ENCODE data around the gene CDK5R2. TPM values are rescaled to one million over a fixed set of nuclear protein-coding genes. Genes with fewer than 3 reads are reported as not detected.

Gene CDK5R2
- total and polyA plus RNA-seq, 2 donors (not counting 1 experiment from before 2014, with no cell fraction given): 0.05 to 0.17 TPM

- no peak overlapping the region for H3K4me2 ChIP-seq (ENCODE audit: extremely low read depth, insufficient read depth, low read length)
- no peaks in the 10 kb centered on the region for H4K20me1 ChIP-seq (ENCODE audit: control insufficient read depth, extremely low read depth, insufficient read depth, low read length)
- TF ChIP-seq, protein P1, sequence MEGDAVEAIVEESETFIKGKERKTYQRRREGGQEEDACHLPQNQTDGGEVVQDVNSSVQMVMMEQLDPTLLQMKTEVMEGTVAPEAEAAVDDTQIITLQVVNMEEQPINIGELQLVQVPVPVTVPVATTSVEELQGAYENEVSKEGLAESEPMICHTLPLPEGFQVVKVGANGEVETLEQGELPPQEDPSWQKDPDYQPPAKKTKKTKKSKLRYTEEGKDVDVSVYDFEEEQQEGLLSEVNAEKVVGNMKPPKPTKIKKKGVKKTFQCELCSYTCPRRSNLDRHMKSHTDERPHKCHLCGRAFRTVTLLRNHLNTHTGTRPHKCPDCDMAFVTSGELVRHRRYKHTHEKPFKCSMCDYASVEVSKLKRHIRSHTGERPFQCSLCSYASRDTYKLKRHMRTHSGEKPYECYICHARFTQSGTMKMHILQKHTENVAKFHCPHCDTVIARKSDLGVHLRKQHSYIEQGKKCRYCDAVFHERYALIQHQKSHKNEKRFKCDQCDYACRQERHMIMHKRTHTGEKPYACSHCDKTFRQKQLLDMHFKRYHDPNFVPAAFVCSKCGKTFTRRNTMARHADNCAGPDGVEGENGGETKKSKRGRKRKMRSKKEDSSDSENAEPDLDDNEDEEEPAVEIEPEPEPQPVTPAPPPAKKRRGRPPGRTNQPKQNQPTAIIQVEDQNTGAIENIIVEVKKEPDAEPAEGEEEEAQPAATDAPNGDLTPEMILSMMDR (conservative IDR thresholded peaks at IDR 0.05 in 1 of 2, IDR thresholded peaks at IDR 0.05 in 1 of 2; ENCODE audit: low read depth in 1 of 2, low read length in 2 of 2): no peak
- TF ChIP-seq EZH2 (IDR thresholded peaks at IDR 0.05; ENCODE audit: low read length, missing control alignments): peak; percentile 96
- H3K36me3 ChIP-seq (ENCODE audit: control insufficient read depth, insufficient read depth, low read length): no peaks in the 10 kb centered on the region
- H3K27me3 ChIP-seq (ENCODE audit: control insufficient read depth, insufficient read depth, low read length): peaks cover 69% of the 10 kb centered on the region
- no peak overlapping the region for H3K9ac ChIP-seq (ENCODE audit: insufficient read depth, low read length)
- H3K9me3 ChIP-seq (ENCODE audit: control insufficient read depth, insufficient read depth, low read depth, low read length): no peaks in the 10 kb centered on the region
- no peak overlapping the region for H2AFZ ChIP-seq (ENCODE audit: low read length)
- H3K4me3 ChIP-seq (replicated peaks in 1 of 4; ENCODE audit: control extremely low read depth in 1 of 4, insufficient read depth in 1 of 4, low read depth in 3 of 4, low read length in 4 of 4): no peak overlapping the region
- H3K4me1 ChIP-seq (ENCODE audit: control insufficient read depth, extremely low read depth, insufficient read depth, low read length): no peaks in the 10 kb centered on the region
- no peak for DNase-seq (ENCODE audit: low read depth in 2 of 2)
- H3K79me2 ChIP-seq (ENCODE audit: control insufficient read depth, insufficient read depth, low read length): no peaks in the 10 kb centered on the region
- no peak overlapping the region for H3K27ac ChIP-seq (ENCODE audit: insufficient read depth, low read length)
Measured at GRCh38 chr2:218984239-218985020, 25.0 kb downstream of the CDK5R2 start.

- H3K4me3 ChIP-seq (replicated peaks in 1 of 4; ENCODE audit: control extremely low read depth in 1 of 4, insufficient read depth in 1 of 4, low read depth in 3 of 4, low read length in 4 of 4): no peak within 1 kb of the TSS
- H3K79me2 ChIP-seq (ENCODE audit: control insufficient read depth, insufficient read depth, low read length): no peaks in the 10 kb centered on the region
- no peak within 1 kb of the TSS for H3K27ac ChIP-seq (ENCODE audit: insufficient read depth, low read length)
- no peak within 1 kb of the TSS for H3K9ac ChIP-seq (ENCODE audit: insufficient read depth, low read length)
- no peak within 1 kb of the TSS for H3K4me2 ChIP-seq (ENCODE audit: extremely low read depth, insufficient read depth, low read length)
- H3K4me1 ChIP-seq (ENCODE audit: control insufficient read depth, extremely low read depth, insufficient read depth, low read length): no peaks in the 10 kb centered on the region
- no peak for DNase-seq (ENCODE audit: low read depth in 2 of 2)
- no peak within 1 kb of the TSS for H2AFZ ChIP-seq (ENCODE audit: low read length)
- peaks cover 71% of the 10 kb centered on the region for H3K27me3 ChIP-seq (ENCODE audit: control insufficient read depth, insufficient read depth, low read length)
- H4K20me1 ChIP-seq (ENCODE audit: control insufficient read depth, extremely low read depth, insufficient read depth, low read length): no peaks in the 10 kb centered on the region
- H3K36me3 ChIP-seq (ENCODE audit: control insufficient read depth, insufficient read depth, low read length): no peaks in the 10 kb centered on the region
- TF ChIP-seq, protein P1 (conservative IDR thresholded peaks at IDR 0.05 in 1 of 2, IDR thresholded peaks at IDR 0.05 in 1 of 2; ENCODE audit: low read depth in 1 of 2, low read length in 2 of 2): no peak
- H3K9me3 ChIP-seq (ENCODE audit: control insufficient read depth, insufficient read depth, low read depth, low read length): no peaks in the 10 kb centered on the region
Measured at GRCh38 chr2:218985021-218985324, 25.5 kb downstream of the CDK5R2 start, which contains the start of gene FEV. Gene FEV (minus strand): TSS chr2:218985184. CDS start chr2:218985075, 109 bp downstream.

GRCh38 chr2:218985325-218986091 is 26.0 kb downstream of the CDK5R2 start:
- Histone ChIP-seq H3K36me3 (ENCODE audit: control insufficient read depth, insufficient read depth, low read length) (no peaks in the 10 kb centered on the region), H3K27ac (ENCODE audit: insufficient read depth, low read length) (no peak overlapping the region), H3K27me3 (ENCODE audit: control insufficient read depth, insufficient read depth, low read length) (peaks cover 72% of the 10 kb centered on the region), H2AFZ (ENCODE audit: low read length) (no peak overlapping the region), H4K20me1 (ENCODE audit: control insufficient read depth, extremely low read depth, insufficient read depth, low read length) (no peaks in the 10 kb centered on the region), H3K4me3 (replicated peaks in 1 of 4; ENCODE audit: control extremely low read depth in 1 of 4, insufficient read depth in 1 of 4, low read depth in 3 of 4, low read length in 4 of 4) (no peak overlapping the region), H3K79me2 (ENCODE audit: control insufficient read depth, insufficient read depth, low read length) (no peaks in the 10 kb centered on the region), H3K4me2 (ENCODE audit: extremely low read depth, insufficient read depth, low read length) (no peak overlapping the region), H3K9ac (ENCODE audit: insufficient read depth, low read length) (no peak overlapping the region), H3K9me3 (ENCODE audit: control insufficient read depth, insufficient read depth, low read depth, low read length) (no peaks in the 10 kb centered on the region), H3K4me1 (ENCODE audit: control insufficient read depth, extremely low read depth, insufficient read depth, low read length) (no peaks in the 10 kb centered on the region)
- TF ChIP-seq EZH2 (IDR thresholded peaks at IDR 0.05; ENCODE audit: low read length, missing control alignments): peak; percentile 57
- TF ChIP-seq, protein P1 (conservative IDR thresholded peaks at IDR 0.05 in 1 of 2, IDR thresholded peaks at IDR 0.05 in 1 of 2; ENCODE audit: low read depth in 1 of 2, low read length in 2 of 2): no peak
- DNase-seq (ENCODE audit: low read depth in 2 of 2): no peak

All from fibroblast of lung (primary cell).